T-helper 17 cell (primary cell): ENCODE measurements around the gene PTPRN2. TPM values are rescaled to one million over a fixed set of nuclear protein-coding genes. Genes with fewer than 3 reads are reported as not detected.
"Not testable (repeated sequence)": the region's sequence is repeated elsewhere in the genome, so short reads cannot be mapped to it uniquely, and the experiment has no call there.

Experiments
- ATAC-seq: fragments of 150-1000 bp; cut with Tn5 transposase; 2 replicates; pipeline ENCODE4 v1.10.0; 2021; ENCODE audit warnings: mild to moderate bottlenecking, moderate library complexity
- DNase-seq, 3 donors: peaks; one replicate each; pipeline versions ENCODE4 v3.0.0 to v3.0.0-alpha.2; 2020 to 2021
- H3K9me3 ChIP-seq: one replicate; pipeline ENCODE4 v1.7.0; 2013; ENCODE audit warnings: low read length, mild to moderate bottlenecking; ENCODE audit not compliant: control insufficient read depth, poor library complexity, severe bottlenecking
- H3K27ac Mint-ChIP-seq: one replicate; pipeline ENCODE4 v1.8.0; 2022; ENCODE audit warnings: mild to moderate bottlenecking, moderate library complexity, mixed read lengths
- H3K27me3 Mint-ChIP-seq: one replicate; pipeline ENCODE4 v1.8.0; 2022; ENCODE audit warnings: mixed read lengths
- H3K36me3 Mint-ChIP-seq: one replicate; pipeline ENCODE4 v1.8.0; 2022; ENCODE audit warnings: low read depth, mixed read lengths
- H3K4me1 Mint-ChIP-seq: one replicate; pipeline ENCODE4 v1.8.0; 2022; ENCODE audit warnings: mild to moderate bottlenecking, mixed read lengths
- H3K4me3 Mint-ChIP-seq: one replicate; pipeline ENCODE4 v1.8.0; 2022; ENCODE audit warnings: mild to moderate bottlenecking, moderate library complexity, mixed read lengths
- total RNA-seq, 4 donors: library from RNA in 2 of 4; stranded (reverse) in 2 of 4; gene quantifications; one replicate each; pipeline ENCODE4 v1.2.3 and lab custom pipeline; 2022 to 2026

PTPRN2 gene
- total RNA-seq, 2 donors from 2014 or later = 0.42 to 0.57 TPM

- no peaks in the 10 kb centered on the region for H3K4me1 Mint-ChIP-seq
- no peaks in the 10 kb centered on the region for H3K36me3 Mint-ChIP-seq
- H3K9me3 ChIP-seq = no peaks in the 10 kb centered on the region
- no peak overlapping the region for H3K4me3 Mint-ChIP-seq
- DNase-seq (no peak), ATAC-seq (no peak)
- no peak overlapping the region for H3K27ac Mint-ChIP-seq
- H3K27me3 Mint-ChIP-seq = no peaks in the 10 kb centered on the region
Measured at GRCh38 chr7:158053183-158053915, 534.3 kb downstream of the PTPRN2 start.

GRCh38 chr7:158052381-158053060 is 535.1 kb downstream of the PTPRN2 start:
- H3K9me3 ChIP-seq = no peaks in the 10 kb centered on the region
- Mint-ChIP-seq H3K4me1 (no peaks in the 10 kb centered on the region), H3K36me3 (no peaks in the 10 kb centered on the region), H3K4me3 (no peak overlapping the region), H3K27me3 (no peaks in the 10 kb centered on the region), H3K27ac (no peak overlapping the region)
- ATAC-seq (no peak), DNase-seq (no peak)

- no peaks in the 10 kb centered on the region for H3K9me3 ChIP-seq
- Mint-ChIP-seq H3K4me3 (no peak overlapping the region), H3K4me1 (no peaks in the 10 kb centered on the region), H3K36me3 (no peaks in the 10 kb centered on the region), H3K27me3 (no peaks in the 10 kb centered on the region), H3K27ac (no peak overlapping the region)
- ATAC-seq = no peak
- DNase-seq = no peak
Measured at GRCh38 chr7:158051776-158052175, 535.8 kb downstream of the PTPRN2 start.

GRCh38 chr7:158050978-158051651 is 536.5 kb downstream of the PTPRN2 start:
- no peak for DNase-seq
- ATAC-seq = no peak
- no peaks in the 10 kb centered on the region for H3K9me3 ChIP-seq
- no peak overlapping the region for H3K27ac Mint-ChIP-seq
- no peak overlapping the region for H3K4me3 Mint-ChIP-seq
- H3K27me3 Mint-ChIP-seq = no peaks in the 10 kb centered on the region
- H3K36me3 Mint-ChIP-seq = no peaks in the 10 kb centered on the region
- no peaks in the 10 kb centered on the region for H3K4me1 Mint-ChIP-seq

GRCh38 chr7:158050441-158050977 is 537.1 kb downstream of the PTPRN2 start:
- Mint-ChIP-seq H3K4me3 (no peak overlapping the region), H3K27ac (no peak overlapping the region), H3K4me1 (no peaks in the 10 kb centered on the region), H3K27me3 (no peaks in the 10 kb centered on the region), H3K36me3 (no peaks in the 10 kb centered on the region)
- no peaks in the 10 kb centered on the region for H3K9me3 ChIP-seq
- ATAC-seq (no peak), DNase-seq (no peak)

- Mint-ChIP-seq H3K4me3 (no peak overlapping the region), H3K36me3 (no peaks in the 10 kb centered on the region), H3K27me3 (no peaks in the 10 kb centered on the region), H3K27ac (no peak overlapping the region), H3K4me1 (no peaks in the 10 kb centered on the region)
- no peaks in the 10 kb centered on the region for H3K9me3 ChIP-seq
- no peak for ATAC-seq
- no peak for DNase-seq
Measured at GRCh38 chr7:158049271-158049670, 538.4 kb downstream of the PTPRN2 start.

GRCh38 chr7:158048569-158048968 is 539.1 kb downstream of the PTPRN2 start:
- Mint-ChIP-seq H3K27me3 (no peaks in the 10 kb centered on the region), H3K4me3 (no peak overlapping the region), H3K36me3 (no peaks in the 10 kb centered on the region), H3K27ac (no peak overlapping the region), H3K4me1 (no peaks in the 10 kb centered on the region)
- H3K9me3 ChIP-seq = no peaks in the 10 kb centered on the region
- ATAC-seq (no peak), DNase-seq (no peak)

- H3K27me3 Mint-ChIP-seq = no peaks in the 10 kb centered on the region
- H3K27ac Mint-ChIP-seq = no peak overlapping the region
- ATAC-seq (no peak), DNase-seq (no peak)
- H3K36me3 Mint-ChIP-seq = no peaks in the 10 kb centered on the region
- H3K4me3 Mint-ChIP-seq = no peak overlapping the region
- H3K9me3 ChIP-seq = no peaks in the 10 kb centered on the region
- no peaks in the 10 kb centered on the region for H3K4me1 Mint-ChIP-seq
Measured at GRCh38 chr7:158047391-158048059, 540.1 kb downstream of the PTPRN2 start.

- not testable (repeated sequence) for DNase-seq, H3K4me1 Mint-ChIP-seq, H3K27me3 Mint-ChIP-seq, H3K9me3 ChIP-seq, ATAC-seq, H3K4me3 Mint-ChIP-seq, H3K36me3 Mint-ChIP-seq, H3K27ac Mint-ChIP-seq
Measured at GRCh38 chr7:158046246-158046645, 541.4 kb downstream of the PTPRN2 start.

GRCh38 chr7:158044482-158044823 is 543.2 kb downstream of the PTPRN2 start:
- no peaks in the 10 kb centered on the region for H3K4me1 Mint-ChIP-seq
- ATAC-seq (no peak), DNase-seq (no peak)
- H3K27ac Mint-ChIP-seq = no peak overlapping the region
- H3K4me3 Mint-ChIP-seq = no peak overlapping the region
- no peaks in the 10 kb centered on the region for H3K36me3 Mint-ChIP-seq
- H3K27me3 Mint-ChIP-seq = no peaks in the 10 kb centered on the region
- H3K9me3 ChIP-seq = no peaks in the 10 kb centered on the region

GRCh38 chr7:158043551-158044481 is 543.8 kb downstream of the PTPRN2 start:
- no peak overlapping the region for H3K4me3 Mint-ChIP-seq
- no peaks in the 10 kb centered on the region for H3K36me3 Mint-ChIP-seq
- DNase-seq (no peak), ATAC-seq (no peak)
- no peak overlapping the region for H3K27ac Mint-ChIP-seq
- H3K27me3 Mint-ChIP-seq = no peaks in the 10 kb centered on the region
- H3K4me1 Mint-ChIP-seq = no peaks in the 10 kb centered on the region
- no peaks in the 10 kb centered on the region for H3K9me3 ChIP-seq

GRCh38 chr7:158042156-158042880 is 545.3 kb downstream of the PTPRN2 start:
- H3K4me3 Mint-ChIP-seq = no peak overlapping the region
- H3K27ac Mint-ChIP-seq = no peak overlapping the region
- no peaks in the 10 kb centered on the region for H3K9me3 ChIP-seq
- H3K36me3 Mint-ChIP-seq = no peaks in the 10 kb centered on the region
- no peak for DNase-seq
- H3K27me3 Mint-ChIP-seq = no peaks in the 10 kb centered on the region
- ATAC-seq = no peak
- no peaks in the 10 kb centered on the region for H3K4me1 Mint-ChIP-seq
